Measurements from ENCODE around the gene PGBD4. TPM values are rescaled to one million over a fixed set of nuclear protein-coding genes. Genes with fewer than 3 reads are reported as not detected.

Gene PGBD4
- total RNA-seq, result 0.79 TPM

GRCh38 chr15:34101366-34102174 is at the start of gene PGBD4, which contains the start of gene EMC7:
PGBD4 (plus strand) TSS chr15:34102083; CDS start chr15:34102532, 449 bp downstream.
EMC7 (minus strand) TSS chr15:34101862; CDS start chr15:34101839, 23 bp downstream.
- DNase-seq, result peak; percentile 99

- DNase-seq, result no peak
Measured at GRCh38 chr15:34054081-34054707, 47.7 kb upstream of the PGBD4 start.

- DNase-seq, result no peak
Measured at GRCh38 chr15:34055868-34056595, 45.9 kb upstream of the PGBD4 start.

GRCh38 chr15:34056911-34057310 is 45.0 kb upstream of the PGBD4 start:
- no peak for DNase-seq

GRCh38 chr15:34059476-34059875 is 42.4 kb upstream of the PGBD4 start:
- DNase-seq, result no peak

GRCh38 chr15:34059946-34060345 is 41.9 kb upstream of the PGBD4 start:
- DNase-seq, result no peak

GRCh38 chr15:34064438-34064837 is 37.4 kb upstream of the PGBD4 start:
- DNase-seq, result no peak

- DNase-seq, result no peak
Measured at GRCh38 chr15:34065261-34065660, 36.6 kb upstream of the PGBD4 start.

- peak; percentile 8 for DNase-seq
Measured at GRCh38 chr15:34065941-34066340, 35.9 kb upstream of the PGBD4 start.

GRCh38 chr15:34070003-34070402 is 31.9 kb upstream of the PGBD4 start:
- DNase-seq, result no peak

GRCh38 chr15:34076785-34077184 is 25.1 kb upstream of the PGBD4 start:
- DNase-seq, result no peak

- no peak for DNase-seq
Measured at GRCh38 chr15:34078900-34079299, 23.0 kb upstream of the PGBD4 start.

- DNase-seq, result no peak
Measured at GRCh38 chr15:34079904-34080303, 22.0 kb upstream of the PGBD4 start.

GRCh38 chr15:34084086-34084485 is 17.8 kb upstream of the PGBD4 start:
- DNase-seq, result no peak

- DNase-seq, result no peak
Measured at GRCh38 chr15:34085746-34086145, 16.1 kb upstream of the PGBD4 start.

- no peak for DNase-seq
Measured at GRCh38 chr15:34099914-34100313, 2.0 kb upstream of the PGBD4 start.

- no peak for DNase-seq
Measured at GRCh38 chr15:34102175-34102925, 467 bp downstream of the PGBD4 start.

GRCh38 chr15:34106423-34106822 is 4.5 kb downstream of the PGBD4 start:
- no peak for DNase-seq

GRCh38 chr15:34107315-34107714 is 5.4 kb downstream of the PGBD4 start:
- no peak for DNase-seq

- no peak for DNase-seq
Measured at GRCh38 chr15:34109797-34110663, 8.1 kb downstream of the PGBD4 start.

GRCh38 chr15:34111488-34111887 is 9.6 kb downstream of the PGBD4 start:
- no peak for DNase-seq

Data from skin of body (tissue), 2 donors.